ENCODE results near the gene UAP1.

The UAP1 gene

GRCh38 chr1:162552684-162553252, 8.8 kb upstream of the UAP1 start:
- no peak for TF ChIP-seq CTCF (conservative IDR thresholded peaks at IDR 0.05; ENCODE audit: low read depth, low read length)

GRCh38 chr1:162554258-162554657, 7.3 kb upstream of the UAP1 start:
- no peak overlapping the region for H3K4me3 ChIP-seq (ENCODE audit: low read length)
- no peak for TF ChIP-seq CTCF (conservative IDR thresholded peaks at IDR 0.05; ENCODE audit: low read depth, low read length)
- DNase-seq (ENCODE audit: low read depth): no peak

More at GRCh38 chr1:162552684-162553252, 8.8 kb upstream of the UAP1 start:
- no peak overlapping the region for H3K4me3 ChIP-seq (ENCODE audit: low read length)
- no peak for DNase-seq (ENCODE audit: low read depth)

GRCh38 chr1:162557536-162557935, 4.0 kb upstream of the UAP1 start:
- DNase-seq (ENCODE audit: low read depth): no peak
- no peak for TF ChIP-seq CTCF (conservative IDR thresholded peaks at IDR 0.05; ENCODE audit: low read depth, low read length)
- no peak overlapping the region for H3K4me3 ChIP-seq (ENCODE audit: low read length)

GRCh38 chr1:162560303-162561036, 1.1 kb upstream of the UAP1 start:
- no peak for DNase-seq (ENCODE audit: low read depth)
- TF ChIP-seq CTCF (conservative IDR thresholded peaks at IDR 0.05; ENCODE audit: low read depth, low read length): no peak
- peak overlapping the region; percentile 67 for H3K4me3 ChIP-seq (ENCODE audit: low read length)

GRCh38 chr1:162561037-162561615, 396 bp upstream of the UAP1 start:
- TF ChIP-seq CTCF (conservative IDR thresholded peaks at IDR 0.05; ENCODE audit: low read depth, low read length): no peak
- peak overlapping the region; percentile 84 for H3K4me3 ChIP-seq (ENCODE audit: low read length)
- peak; percentile 91 for DNase-seq (ENCODE audit: low read depth)

- peak overlapping the region; percentile 84 for H3K4me3 ChIP-seq (ENCODE audit: low read length)
- no peak for TF ChIP-seq CTCF (conservative IDR thresholded peaks at IDR 0.05; ENCODE audit: low read depth, low read length)
- no peak for DNase-seq (ENCODE audit: low read depth)
Observed at GRCh38 chr1:162562470-162562828, 927 bp downstream of the UAP1 start.
